ENCODE measurements around the gene OR10D3. TPM values are rescaled to one million over a fixed set of nuclear protein-coding genes. Genes with fewer than 3 reads are reported as not detected.

Gene OR10D3
- total and polyA plus RNA-seq, 2 of the 8 experiments (the other 6 are each of a cell fraction or from before 2014, with no cell fraction given), result not detected

- TF ChIP-seq EP300 (IDR thresholded peaks at IDR 0.05; ENCODE audit: borderline replicate concordance in 1 of 2, low read depth in 2 of 2, low read length in 2 of 2) (no peak), SP1 (IDR thresholded peaks at IDR 0.05; ENCODE audit: low read depth, low read length) (no peak), ATF3 (IDR thresholded peaks at IDR 0.05; ENCODE audit: insufficient read depth, low read depth, low read length) (no peak), BACH1 (IDR thresholded peaks at IDR 0.05; ENCODE audit: low read length) (no peak), SIRT6 (IDR thresholded peaks at IDR 0.05; ENCODE audit: low read length) (no peak), KDM4A (IDR thresholded peaks at IDR 0.05; ENCODE audit: low read depth, low read length, severe bottlenecking) (no peak)
These were observed 28.2 kb downstream of the OR10D3 start (continued) for GRCh38 chr11:124211321-124211720.
